Body of pancreas (tissue), 4 donors: Measurements from ENCODE around the gene LGR6.

ENCODE experiments used
- CTCF ChIP-seq, 7 experiments: fragments of 450-650 bp in 4 of 7; fragments of 200-600 bp in 3 of 7; sonication (generic) in 3 of 7; IDR thresholded peaks; one replicate each; pipeline ENCODE4 v1.5.1; 2016 to 2019; ENCODE audit warnings: antibody characterized with exemption in 7 of 7
- POLR2A ChIP-seq, 3 donors: fragments of 450-650 bp; IDR thresholded peaks; one replicate each; pipeline ENCODE4 v1.6.1; 2016; ENCODE audit warnings: antibody characterized with exemption in 3 of 3, mild to moderate bottlenecking in 2 of 3

DNA sequence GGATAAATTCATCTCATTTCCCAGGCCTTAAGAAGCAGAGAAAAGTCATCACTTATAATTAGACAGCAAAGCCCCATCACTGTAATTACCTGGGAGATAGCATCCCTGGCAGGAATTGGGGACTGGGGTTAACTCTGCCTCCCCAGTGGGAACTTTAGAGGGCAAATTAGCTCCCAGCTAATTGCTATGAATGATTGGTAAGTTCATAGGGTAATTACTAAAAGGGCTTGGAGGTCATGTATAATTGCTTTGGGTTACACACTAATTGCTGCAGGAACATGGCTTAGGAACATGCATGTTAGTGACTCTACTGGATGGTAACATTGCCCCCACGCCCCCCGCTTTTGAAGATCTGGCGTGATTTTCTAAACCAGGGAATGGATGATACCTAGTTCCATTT, 83.3 kb downstream of the LGR6 start:
- TF ChIP-seq CTCF (IDR thresholded peaks at IDR 0.05) (no peak), POLR2A (IDR thresholded peaks at IDR 0.05) (no peak)
